Endothelial cell (in vitro differentiated cells): ENCODE data around the gene HSD17B10. TPM values are rescaled to one million over a fixed set of nuclear protein-coding genes. Genes with fewer than 3 reads are reported as not detected.

Source experiments
- DNase-seq: peaks from one replicate; pipeline ENCODE4 v3.0.0; 2021; ENCODE audit warnings: low spot score
- H3K27ac Mint-ChIP-seq: one replicate; pipeline ENCODE4 v1.8.0; 2021; ENCODE audit warnings: mixed read lengths, inconsistent platforms; ENCODE audit not compliant: unreplicated experiment
- H3K27me3 Mint-ChIP-seq: one replicate; pipeline ENCODE4 v1.8.0; 2021; ENCODE audit warnings: mild to moderate bottlenecking, moderate library complexity, mixed read lengths, inconsistent platforms; ENCODE audit not compliant: unreplicated experiment
- H3K36me3 Mint-ChIP-seq: one replicate; pipeline ENCODE4 v1.8.0; 2021; ENCODE audit warnings: mild to moderate bottlenecking, low read depth, mixed read lengths, inconsistent platforms; ENCODE audit not compliant: unreplicated experiment
- H3K4me1 Mint-ChIP-seq: one replicate; pipeline ENCODE4 v1.8.0; 2021; ENCODE audit warnings: mild to moderate bottlenecking, mixed read lengths, inconsistent platforms; ENCODE audit not compliant: unreplicated experiment
- H3K4me3 Mint-ChIP-seq: one replicate; pipeline ENCODE4 v1.8.0; 2021; ENCODE audit warnings: mild to moderate bottlenecking, mixed read lengths, inconsistent platforms; ENCODE audit not compliant: unreplicated experiment
- H3K9me3 Mint-ChIP-seq: one replicate; pipeline ENCODE4 v1.8.0; 2021; ENCODE audit warnings: mixed read lengths, inconsistent platforms; ENCODE audit not compliant: unreplicated experiment
- total RNA-seq: library from RNA; stranded (reverse); fragmentation: NEBNext Ultra II Directional; extraction: Animal tissue kit (Norgen Biotek cat#: 25700); gene quantifications from one replicate; pipeline ENCODE4 v1.2.1, GENCODE V29; 2021; ENCODE audit not compliant: unreplicated experiment
- TF ChIP-seq, protein P1 (sequence below): fragments of 200-600 bp; sonication (generic); IDR thresholded peaks from one replicate; pipeline ENCODE4 v1.5.0; 2021; ENCODE audit warnings: antibody characterized with exemption; ENCODE audit not compliant: unreplicated experiment

HSD17B10 gene
- total RNA-seq, 1 donor from 2014 or later: 81.1 TPM

DNA sequence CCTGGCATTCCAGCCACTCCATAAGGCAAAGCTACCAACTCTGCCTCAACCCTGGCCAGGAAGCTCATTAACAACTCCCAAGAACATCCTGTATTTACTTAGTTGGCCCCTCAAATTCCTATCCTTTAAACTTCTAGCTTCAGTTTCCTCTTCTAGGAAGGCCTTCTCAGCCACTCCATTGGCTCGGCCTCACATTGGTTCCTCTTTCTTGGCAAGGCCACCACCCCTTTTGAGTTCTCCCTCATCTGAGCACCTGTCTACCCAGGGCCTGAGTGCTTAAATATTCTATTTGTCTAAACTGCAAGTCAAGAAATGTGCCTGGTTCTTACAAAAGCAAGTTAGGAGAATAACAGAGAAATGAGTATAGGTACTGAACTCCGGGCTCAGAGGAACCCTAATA, 21.7 kb downstream of the HSD17B10 start:
- Mint-ChIP-seq H3K36me3 (peaks cover 25% of the 10 kb centered on the region), H3K27me3 (peaks cover 1% of the 10 kb centered on the region), H3K9me3 (no peaks in the 10 kb centered on the region), H3K4me3 (peak overlapping the region; percentile 62), H3K4me1 (peaks cover 13% of the 10 kb centered on the region), H3K27ac (no peak overlapping the region)
- DNase-seq: no peak
- TF ChIP-seq, protein P1, sequence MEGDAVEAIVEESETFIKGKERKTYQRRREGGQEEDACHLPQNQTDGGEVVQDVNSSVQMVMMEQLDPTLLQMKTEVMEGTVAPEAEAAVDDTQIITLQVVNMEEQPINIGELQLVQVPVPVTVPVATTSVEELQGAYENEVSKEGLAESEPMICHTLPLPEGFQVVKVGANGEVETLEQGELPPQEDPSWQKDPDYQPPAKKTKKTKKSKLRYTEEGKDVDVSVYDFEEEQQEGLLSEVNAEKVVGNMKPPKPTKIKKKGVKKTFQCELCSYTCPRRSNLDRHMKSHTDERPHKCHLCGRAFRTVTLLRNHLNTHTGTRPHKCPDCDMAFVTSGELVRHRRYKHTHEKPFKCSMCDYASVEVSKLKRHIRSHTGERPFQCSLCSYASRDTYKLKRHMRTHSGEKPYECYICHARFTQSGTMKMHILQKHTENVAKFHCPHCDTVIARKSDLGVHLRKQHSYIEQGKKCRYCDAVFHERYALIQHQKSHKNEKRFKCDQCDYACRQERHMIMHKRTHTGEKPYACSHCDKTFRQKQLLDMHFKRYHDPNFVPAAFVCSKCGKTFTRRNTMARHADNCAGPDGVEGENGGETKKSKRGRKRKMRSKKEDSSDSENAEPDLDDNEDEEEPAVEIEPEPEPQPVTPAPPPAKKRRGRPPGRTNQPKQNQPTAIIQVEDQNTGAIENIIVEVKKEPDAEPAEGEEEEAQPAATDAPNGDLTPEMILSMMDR: no peak

DNA sequence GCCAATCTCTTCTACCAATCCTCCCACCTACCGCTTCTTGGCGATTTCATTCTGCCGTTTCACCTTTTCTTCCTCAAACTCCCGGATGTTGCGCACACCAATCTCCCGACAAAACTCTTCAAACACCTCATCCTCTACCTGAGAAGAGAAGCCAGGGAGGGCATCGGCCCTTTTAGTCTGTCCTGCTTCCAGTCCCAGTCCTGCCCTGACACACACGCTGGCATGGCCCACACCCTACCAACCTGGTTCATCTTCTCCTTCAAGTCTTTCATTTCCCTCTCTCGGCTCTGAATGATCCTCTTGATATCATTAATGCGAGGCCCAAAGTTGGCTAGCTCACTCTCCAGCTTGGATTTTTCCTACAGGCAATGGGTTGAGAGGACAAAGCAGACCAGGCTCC, 30.6 kb downstream of the HSD17B10 start:
- Mint-ChIP-seq H3K4me3 (no peak overlapping the region), H3K27me3 (peaks cover 2% of the 10 kb centered on the region), H3K4me1 (no peaks in the 10 kb centered on the region), H3K9me3 (no peaks in the 10 kb centered on the region), H3K27ac (no peak overlapping the region), H3K36me3 (peaks cover 17% of the 10 kb centered on the region)
- no peak for DNase-seq
- TF ChIP-seq, protein P1: no peak

DNA sequence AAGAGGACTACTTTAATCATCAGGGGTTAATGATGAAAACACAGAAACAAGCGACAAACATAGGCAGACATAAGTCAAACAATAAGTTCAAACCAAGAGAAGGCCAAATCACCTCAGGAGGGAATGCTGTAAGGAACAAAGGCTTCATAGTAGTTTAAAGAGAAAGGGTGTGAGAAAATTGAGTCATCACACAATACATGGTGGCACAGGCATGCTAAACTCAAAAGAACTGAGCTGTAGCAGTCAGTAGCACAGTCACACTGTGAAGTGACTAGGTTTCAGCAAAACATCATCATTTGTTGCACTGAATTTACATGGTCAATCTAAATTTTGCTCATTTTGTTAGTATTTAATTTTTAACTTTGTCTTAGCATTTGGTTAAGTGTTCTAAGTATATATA, 36.0 kb downstream of the HSD17B10 start:
- DNase-seq: no peak
- Mint-ChIP-seq H3K27ac (no peak overlapping the region), H3K36me3 (peaks cover 25% of the 10 kb centered on the region), H3K9me3 (peaks cover 4% of the 10 kb centered on the region), H3K27me3 (peaks cover 3% of the 10 kb centered on the region), H3K4me1 (no peaks in the 10 kb centered on the region), H3K4me3 (no peak overlapping the region)
- TF ChIP-seq, protein P1: no peak

DNA sequence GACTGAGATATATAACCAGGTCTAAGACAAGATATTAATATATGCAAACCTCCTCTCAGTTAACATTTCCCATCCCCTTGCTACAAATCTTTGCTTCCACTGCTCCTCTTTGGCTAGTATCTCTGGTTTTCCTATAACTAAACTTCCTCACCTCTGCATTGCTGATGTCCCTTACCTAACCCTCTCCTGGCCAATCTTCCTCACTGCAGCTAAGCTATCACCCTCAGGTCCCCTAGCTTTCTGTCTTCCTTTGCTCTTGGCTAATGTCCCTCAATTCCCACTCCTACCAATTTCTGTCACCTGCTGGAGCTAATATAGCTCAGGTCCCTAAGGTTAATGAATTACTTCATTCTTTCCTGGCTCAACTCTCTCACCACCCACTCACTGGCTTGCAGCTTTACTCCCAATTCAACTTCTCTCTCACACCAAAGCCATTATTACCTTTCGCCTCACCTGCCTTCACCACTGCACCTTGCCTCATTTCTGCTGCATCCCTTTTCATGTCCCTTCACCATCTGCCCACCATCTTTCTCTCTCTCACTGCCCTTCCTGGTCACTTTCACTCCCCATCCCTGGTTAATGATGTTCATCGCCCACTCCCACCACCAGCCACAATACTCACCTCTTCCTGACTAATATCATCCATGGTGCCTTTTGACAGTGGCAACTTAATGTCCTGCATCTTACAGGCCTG, 38.4 kb downstream of the HSD17B10 start:
- Mint-ChIP-seq H3K36me3 (peaks cover 18% of the 10 kb centered on the region), H3K9me3 (peaks cover 4% of the 10 kb centered on the region)

More for the DNA sequence above, 38.4 kb downstream of the HSD17B10 start:
- DNase-seq: no peak
- TF ChIP-seq, protein P1: no peak
- no peak overlapping the region for H3K27ac Mint-ChIP-seq
- H3K4me1 Mint-ChIP-seq: no peaks in the 10 kb centered on the region
- H3K27me3 Mint-ChIP-seq: peaks cover 2% of the 10 kb centered on the region
- no peak overlapping the region for H3K4me3 Mint-ChIP-seq
